NCI-H2107 (cell line): ENCODE results near the gene CC2D1A.

Source experiments
- DNase-seq: peaks from one replicate; lab custom pipeline; 2025; lab: John Stamatoyannopoulos, UW

CC2D1A gene

DNA sequence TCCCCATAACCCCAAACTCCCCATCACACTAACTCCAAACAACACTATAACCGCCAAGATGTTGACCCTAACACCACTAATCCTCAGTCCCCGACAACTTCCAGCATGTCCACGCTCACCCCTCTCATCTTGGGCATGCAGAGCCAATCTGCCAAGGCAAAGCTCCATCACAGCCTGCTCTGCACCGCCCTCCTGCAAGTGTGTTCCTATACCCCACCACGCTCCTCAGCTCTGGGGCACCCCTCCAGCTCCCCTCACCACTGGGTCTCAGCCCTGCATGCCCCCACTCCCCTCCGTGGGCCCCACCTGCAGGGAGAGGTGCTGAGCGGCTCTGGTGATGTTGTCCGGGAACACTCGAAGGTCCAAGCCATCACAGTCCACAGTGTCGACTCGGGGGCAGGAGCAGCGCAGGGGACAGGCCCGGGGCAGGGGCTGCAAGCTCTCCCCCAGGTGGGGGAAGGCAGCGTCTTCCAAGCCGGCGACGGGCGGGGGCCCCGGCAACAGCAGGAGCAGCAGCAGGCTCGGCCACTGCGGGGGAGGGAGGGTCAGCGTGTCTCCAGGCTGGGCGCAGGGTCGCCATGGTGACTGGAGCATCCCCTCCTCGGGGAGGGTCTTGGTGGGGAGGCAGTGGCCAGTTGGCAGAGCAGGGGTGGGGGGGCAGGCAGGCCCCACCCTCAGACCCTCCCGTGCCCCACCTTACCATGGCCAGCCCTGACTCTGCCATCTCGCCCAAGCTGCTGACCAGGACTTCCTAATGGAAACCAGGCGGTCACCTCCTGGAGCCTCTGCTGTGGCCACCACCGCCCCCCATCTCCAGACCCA lies 31.7 kb downstream of the CC2D1A start:
- DNase-seq: no peak

DNA sequence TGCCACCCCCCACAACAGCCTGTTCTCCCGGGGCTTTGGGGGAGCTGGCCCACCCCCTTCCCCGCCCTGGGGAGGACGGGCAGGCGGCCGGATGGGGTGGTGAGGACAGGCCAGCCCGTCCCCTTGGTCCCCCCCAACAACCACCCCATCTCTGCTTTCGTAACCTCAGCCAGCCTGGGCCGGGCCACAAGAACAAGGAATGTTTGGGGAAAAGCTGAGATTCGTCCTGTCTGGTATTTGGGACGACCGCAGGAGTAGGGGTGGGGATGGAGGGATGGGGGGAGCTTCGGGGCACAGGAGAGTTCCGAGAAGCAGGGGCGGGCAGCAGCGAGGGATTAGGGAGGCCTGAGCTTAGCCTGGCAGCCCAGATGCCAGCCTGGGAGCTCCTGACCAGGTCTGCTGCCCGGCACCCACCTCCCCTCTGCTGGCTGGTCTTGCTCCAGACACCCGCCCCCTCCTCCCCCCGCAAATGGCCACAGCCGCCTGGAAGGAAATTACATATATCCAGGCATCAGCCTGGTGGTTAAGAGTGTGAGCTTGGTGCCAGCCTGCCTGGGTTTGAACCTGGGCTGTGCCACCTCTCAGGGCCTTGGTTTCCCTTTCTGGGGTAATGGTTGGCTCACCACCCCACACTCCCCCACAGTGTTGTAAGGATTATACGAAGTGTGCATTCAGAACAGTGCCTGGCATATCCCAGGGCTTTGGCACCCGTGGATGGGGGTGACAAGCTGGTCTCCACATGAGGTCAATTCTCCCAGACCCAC lies 32.5 kb downstream of the CC2D1A start, which contains the start of gene PODNL1:
PODNL1 (minus strand) TSS at position 117 of the 764 bp plus-strand sequence. CDS start 236 bp downstream, outside the sequence.
- DNase-seq: no peak

GRCh38 chr19:13942023-13942684 lies 36.2 kb downstream of the CC2D1A start:
- no peak for DNase-seq

- no peak for DNase-seq
Measured at GRCh38 chr19:13946414-13946813, 40.4 kb downstream of the CC2D1A start.

DNA sequence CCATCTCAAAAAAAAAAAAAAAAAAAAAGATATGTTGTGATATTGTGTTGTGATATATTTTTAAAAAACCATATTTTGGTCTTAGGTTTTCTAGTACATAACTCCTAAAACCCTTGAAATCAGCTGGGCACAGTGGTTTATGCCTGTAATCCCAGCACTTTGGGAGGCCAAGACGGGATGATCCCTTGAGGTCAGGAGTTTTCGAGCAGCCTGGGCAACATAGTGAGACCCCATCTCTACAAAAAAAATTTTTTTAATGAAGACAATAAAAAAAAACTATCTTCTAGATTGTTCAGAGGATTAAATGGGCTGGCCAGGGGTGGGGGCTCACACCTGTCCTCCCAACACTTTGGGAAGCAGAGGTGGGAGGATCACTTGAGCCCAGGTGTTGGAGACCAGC lies 45.0 kb downstream of the CC2D1A start:
- DNase-seq: no peak

DNA sequence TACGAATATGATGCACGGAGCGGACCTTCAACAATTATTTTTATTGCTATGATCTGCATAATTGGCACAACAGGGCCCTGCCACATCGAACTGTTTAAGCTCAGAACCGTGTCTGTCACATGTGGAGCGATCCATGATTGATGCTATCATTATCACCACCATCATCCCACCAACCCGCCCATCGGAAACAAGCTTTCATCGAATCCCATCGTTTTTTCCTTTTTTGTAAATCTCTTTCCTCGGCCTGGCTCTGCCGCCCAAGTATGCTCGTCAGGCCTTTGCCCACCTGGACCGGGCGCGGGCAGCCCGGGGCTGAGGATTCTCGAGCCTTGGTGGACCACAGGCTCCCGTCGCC lies 45.8 kb downstream of the CC2D1A start:
- DNase-seq: no peak

- peak; percentile 98 for DNase-seq
Measured at GRCh38 chr19:13952154-13952930, 46.3 kb downstream of the CC2D1A start, which contains the start of gene DCAF15. TSS of gene DCAF15 (plus strand) at chr19:13952509. CDS start at chr19:13952513, 4 bp downstream.

GRCh38 chr19:13952931-13953531 lies 47.0 kb downstream of the CC2D1A start:
- DNase-seq: no peak

DNA sequence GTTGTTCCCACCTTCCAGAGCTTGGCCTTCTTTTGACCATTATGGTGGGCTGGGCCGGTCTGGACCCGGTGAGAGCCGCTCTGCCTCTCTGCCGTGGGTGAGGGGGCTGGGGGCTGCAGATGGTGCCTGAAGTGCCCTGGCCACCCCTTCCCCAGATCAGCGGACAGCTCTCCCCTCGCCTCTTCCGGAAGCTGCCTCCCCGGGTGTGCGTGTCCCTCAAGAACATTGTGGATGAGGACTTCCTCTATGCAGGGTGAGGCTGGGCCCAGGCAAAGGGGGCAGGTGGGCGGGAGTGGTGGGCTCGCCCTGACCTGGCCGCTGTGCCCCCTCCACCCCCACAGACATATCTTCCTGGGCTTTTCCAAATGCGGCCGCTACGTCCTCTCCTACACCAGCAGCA lies 48.2 kb downstream of the CC2D1A start:
- DNase-seq: no peak

- DNase-seq: no peak
Measured at GRCh38 chr19:13955662-13956364, 49.8 kb downstream of the CC2D1A start.

- DNase-seq: no peak
Measured at GRCh38 chr19:13956365-13956744, 50.4 kb downstream of the CC2D1A start.

- no peak for DNase-seq
Measured at GRCh38 chr19:13957051-13957450, 51.0 kb downstream of the CC2D1A start.

DNA sequence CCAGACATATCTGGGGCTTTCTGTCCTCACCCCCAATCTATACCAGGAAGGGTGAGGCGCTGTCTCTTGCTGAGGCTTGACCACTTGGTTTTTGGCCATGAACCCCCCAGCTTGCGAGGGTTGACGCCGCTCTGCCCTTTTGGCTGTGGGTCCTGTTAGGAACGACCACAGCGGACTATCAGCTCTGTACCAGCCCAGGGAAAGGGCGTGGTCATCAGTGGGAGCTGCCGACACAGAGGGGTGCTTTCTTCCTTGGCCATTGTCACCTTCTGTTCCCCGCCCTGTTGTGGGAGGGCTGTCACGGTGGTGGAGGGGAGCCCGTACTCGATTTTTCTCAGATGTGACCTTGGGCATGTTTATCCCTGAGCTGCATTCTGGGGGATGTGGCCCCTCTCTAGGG lies 52.0 kb downstream of the CC2D1A start:
- no peak for DNase-seq

DNA sequence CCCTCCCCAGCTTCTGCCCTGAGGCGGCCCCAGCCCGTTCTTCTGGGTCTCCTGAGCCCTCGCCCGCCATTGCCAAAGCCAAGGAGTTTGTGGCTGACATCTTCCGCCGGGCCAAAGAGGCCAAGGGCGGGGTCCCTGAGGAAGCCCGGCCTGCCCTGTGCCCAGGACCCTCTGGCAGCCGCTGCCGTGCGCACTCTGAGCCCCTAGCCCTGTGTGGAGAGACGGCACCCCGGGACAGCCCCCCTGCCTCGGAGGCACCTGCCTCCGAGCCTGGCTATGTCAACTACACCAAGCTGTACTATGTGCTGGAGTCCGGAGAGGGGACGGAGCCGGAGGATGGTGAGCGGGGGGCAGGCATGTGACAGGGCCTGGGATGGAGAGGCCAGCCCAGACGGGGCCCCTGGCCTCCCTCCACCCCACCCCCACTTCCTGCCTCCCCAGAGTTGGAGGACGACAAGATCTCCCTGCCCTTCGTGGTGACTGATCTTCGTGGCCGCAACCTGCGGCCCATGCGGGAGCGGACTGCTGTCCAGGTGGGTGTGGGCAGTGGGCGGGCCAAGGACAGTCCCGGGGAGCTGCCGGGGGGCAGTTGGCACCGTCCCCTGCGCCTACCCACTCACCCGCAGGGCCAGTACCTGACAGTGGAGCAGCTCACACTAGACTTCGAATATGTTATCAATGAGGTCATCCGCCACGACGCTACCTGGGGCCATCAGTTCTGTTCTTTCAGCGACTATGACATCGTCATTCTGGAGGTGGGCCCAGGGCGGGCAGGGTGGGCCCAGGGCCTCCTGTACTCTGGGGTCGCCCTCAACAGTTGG lies 53.4 kb downstream of the CC2D1A start:
- no peak for DNase-seq

GRCh38 chr19:13959962-13960862 lies 54.2 kb downstream of the CC2D1A start:
- DNase-seq: no peak

DNA sequence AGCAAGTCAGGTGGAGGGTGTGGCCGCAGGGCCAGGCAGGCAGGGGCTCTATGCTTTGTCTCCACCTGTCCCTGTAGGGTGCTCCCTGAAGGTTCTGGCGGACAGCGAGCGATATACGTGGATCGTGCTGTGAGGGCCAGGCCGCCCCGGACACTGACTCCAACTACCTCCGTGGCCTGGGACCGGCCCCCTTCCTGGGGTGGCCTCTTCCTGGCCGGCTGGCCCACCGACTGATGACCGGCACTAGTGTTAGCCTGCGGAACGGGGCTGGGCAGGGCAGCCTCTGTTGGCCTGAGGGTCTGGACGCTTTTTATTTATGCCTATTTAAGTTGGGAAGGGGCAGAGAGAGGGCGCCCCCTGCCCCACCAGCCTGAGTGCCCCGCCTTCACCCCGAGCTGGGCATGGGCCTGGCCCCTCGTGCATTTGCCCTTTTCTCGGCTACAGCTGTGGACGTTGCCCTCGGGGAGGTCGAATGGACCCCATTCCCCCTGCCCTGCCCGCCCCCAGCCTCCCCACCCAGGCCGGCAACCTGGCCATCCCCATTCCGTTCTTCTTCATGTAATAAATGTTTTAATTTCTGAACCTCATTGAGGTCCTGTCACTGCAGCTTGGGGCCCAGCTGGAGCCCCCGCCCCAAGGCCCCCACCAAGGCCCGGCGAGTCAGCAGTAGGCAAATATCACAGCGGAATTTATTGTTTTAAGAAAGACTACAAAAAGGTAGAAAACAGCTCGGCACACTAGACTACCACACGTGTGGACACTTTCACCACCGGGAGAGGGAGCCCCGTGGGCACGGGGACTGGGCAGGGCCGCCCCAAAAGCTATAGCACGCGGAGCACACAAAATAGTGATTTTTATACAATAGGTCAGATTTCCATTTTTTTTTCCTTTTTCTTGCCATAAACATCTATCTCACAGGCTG lies 55.1 kb downstream of the CC2D1A start:
- no peak for DNase-seq

DNA sequence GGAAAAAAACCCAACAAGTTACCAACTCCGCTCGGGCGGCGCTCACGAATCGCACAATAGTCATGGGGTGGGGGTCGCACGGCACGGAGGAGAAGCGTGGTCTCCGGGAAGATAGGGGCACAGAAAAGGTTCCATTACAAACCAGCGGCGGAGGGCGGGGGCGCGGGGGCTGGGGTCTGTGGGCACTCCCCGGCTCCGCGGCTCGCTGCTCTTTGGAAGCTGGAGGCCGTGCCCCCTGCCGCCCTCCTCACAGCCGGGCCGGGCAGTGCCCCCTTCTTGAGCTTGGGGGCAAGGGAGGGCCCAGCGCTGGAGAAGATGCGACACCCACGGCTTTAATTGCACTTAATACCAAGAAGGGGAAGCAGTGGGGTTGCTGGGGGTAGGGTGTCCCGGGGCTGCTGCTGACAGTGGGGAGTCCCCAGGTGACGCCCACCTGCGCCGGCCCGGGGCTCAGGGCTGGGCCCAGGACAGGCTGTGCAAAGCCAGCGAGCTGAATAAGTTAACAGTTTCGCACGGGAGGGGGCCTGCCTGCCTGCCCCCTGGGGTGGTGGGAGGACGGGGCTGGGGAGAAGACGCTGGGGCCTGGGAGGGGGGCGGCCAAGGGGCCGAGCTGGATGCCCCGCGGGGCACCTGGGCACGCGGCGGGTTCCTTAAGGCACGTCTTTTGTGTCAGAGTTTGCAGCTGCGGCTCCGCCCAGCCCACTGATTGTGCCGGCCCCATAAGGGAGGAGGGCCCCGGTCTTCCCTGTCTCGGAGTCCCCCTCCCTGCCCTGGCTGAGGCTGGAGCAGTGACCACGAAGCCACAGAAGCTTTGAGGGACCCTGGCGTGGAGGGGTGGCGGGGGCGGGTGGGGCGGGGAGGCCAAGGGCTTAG lies 56.1 kb downstream of the CC2D1A start:
- no peak for DNase-seq
